Loucy (cell line): ENCODE results near the gene PRIMPOL.

ENCODE experiments used
- EZH2phosphoT487 ChIP-seq: fragments of 200-600 bp; IDR thresholded peaks from 2 replicates; pipeline ENCODE4 v1.6.1; 2018; ENCODE audit warnings: antibody characterized with exemption, mild to moderate bottlenecking, moderate library complexity, borderline replicate concordance
- TF ChIP-seq, protein P1 (sequence below): fragments of 200-600 bp; sonication (generic); conservative IDR thresholded peaks from 2 replicates; pipeline ENCODE4 v1.5.1; 2014; ENCODE audit warnings: mild to moderate bottlenecking, antibody characterized with exemption, low read length

DNA sequence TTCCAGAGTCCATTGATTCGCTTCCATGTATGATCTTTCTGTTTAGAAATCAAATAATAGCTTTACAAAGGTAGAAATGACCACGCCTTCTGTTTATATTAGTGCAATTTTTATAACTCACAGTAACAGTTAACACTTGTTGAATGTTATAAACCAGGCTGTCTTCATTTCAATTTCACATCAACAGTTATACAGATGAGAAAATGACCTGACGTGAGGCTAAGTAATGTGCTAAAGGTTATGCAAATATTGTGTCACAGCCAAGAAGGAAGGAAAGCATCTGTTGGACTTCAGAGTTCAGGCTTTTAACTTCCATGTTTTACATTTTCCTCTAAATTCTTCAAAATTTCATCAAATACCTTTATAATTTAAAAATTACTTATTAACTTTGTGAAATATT, 14.2 kb upstream of the PRIMPOL start:
- TF ChIP-seq, protein P1, sequence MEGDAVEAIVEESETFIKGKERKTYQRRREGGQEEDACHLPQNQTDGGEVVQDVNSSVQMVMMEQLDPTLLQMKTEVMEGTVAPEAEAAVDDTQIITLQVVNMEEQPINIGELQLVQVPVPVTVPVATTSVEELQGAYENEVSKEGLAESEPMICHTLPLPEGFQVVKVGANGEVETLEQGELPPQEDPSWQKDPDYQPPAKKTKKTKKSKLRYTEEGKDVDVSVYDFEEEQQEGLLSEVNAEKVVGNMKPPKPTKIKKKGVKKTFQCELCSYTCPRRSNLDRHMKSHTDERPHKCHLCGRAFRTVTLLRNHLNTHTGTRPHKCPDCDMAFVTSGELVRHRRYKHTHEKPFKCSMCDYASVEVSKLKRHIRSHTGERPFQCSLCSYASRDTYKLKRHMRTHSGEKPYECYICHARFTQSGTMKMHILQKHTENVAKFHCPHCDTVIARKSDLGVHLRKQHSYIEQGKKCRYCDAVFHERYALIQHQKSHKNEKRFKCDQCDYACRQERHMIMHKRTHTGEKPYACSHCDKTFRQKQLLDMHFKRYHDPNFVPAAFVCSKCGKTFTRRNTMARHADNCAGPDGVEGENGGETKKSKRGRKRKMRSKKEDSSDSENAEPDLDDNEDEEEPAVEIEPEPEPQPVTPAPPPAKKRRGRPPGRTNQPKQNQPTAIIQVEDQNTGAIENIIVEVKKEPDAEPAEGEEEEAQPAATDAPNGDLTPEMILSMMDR = no peak
- TF ChIP-seq EZH2phosphoT487 = no peak
